Upper lobe of left lung (tissue), 4 donors: ENCODE measurements around the gene SBNO1.

Source experiments
- EP300 ChIP-seq, 4 donors: sonication (generic); formaldehyde crosslinking; IDR thresholded peaks; one replicate each; pipeline ENCODE4 v1.5.1; 2017; ENCODE audit warnings: antibody characterized with exemption in 4 of 4, control low read depth in 2 of 4
- POLR2A ChIP-seq, 4 donors: fragments of 450-650 bp; IDR thresholded peaks; one replicate each; pipeline ENCODE4 v1.5.1; 2016 to 2017; ENCODE audit warnings: antibody characterized with exemption in 4 of 4, mild to moderate bottlenecking in 2 of 4
- POLR2AphosphoS5 ChIP-seq, 2 donors: sonication (generic); formaldehyde crosslinking; IDR thresholded peaks; one replicate each; pipeline ENCODE4 v1.5.1; 2017; ENCODE audit warnings: antibody characterized with exemption in 2 of 2
- TF ChIP-seq, protein P1 (sequence below), 6 experiments: fragments of 450-650 bp in 4 of 6; fragments of 200-600 bp in 2 of 6; sonication (generic) in 2 of 6; IDR thresholded peaks; one replicate each; pipeline ENCODE4 v1.5.1; 2016 to 2019; ENCODE audit warnings: antibody characterized with exemption in 6 of 6

DNA sequence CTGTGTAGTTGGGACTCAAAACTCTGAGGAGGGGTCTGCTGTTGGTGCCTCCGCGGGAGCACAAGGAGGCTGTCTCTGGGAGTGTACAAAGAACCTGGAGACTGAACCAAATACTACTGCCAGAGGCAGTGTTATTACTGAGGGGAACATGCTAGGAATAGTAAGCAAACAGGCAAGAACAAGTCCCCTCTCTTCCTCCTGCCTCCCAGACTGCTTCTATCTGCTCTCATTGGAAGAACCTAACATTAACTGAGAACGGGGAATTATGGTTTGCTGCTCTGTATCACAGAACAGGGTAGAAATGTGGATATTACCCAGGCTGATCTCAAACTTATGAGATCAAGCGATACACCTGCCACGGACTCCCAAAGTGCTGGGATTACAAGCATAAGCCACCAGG lies 14.7 kb upstream of the SBNO1 start:
- TF ChIP-seq POLR2A (IDR thresholded peaks at IDR 0.05), result no peak
- TF ChIP-seq, protein P1, sequence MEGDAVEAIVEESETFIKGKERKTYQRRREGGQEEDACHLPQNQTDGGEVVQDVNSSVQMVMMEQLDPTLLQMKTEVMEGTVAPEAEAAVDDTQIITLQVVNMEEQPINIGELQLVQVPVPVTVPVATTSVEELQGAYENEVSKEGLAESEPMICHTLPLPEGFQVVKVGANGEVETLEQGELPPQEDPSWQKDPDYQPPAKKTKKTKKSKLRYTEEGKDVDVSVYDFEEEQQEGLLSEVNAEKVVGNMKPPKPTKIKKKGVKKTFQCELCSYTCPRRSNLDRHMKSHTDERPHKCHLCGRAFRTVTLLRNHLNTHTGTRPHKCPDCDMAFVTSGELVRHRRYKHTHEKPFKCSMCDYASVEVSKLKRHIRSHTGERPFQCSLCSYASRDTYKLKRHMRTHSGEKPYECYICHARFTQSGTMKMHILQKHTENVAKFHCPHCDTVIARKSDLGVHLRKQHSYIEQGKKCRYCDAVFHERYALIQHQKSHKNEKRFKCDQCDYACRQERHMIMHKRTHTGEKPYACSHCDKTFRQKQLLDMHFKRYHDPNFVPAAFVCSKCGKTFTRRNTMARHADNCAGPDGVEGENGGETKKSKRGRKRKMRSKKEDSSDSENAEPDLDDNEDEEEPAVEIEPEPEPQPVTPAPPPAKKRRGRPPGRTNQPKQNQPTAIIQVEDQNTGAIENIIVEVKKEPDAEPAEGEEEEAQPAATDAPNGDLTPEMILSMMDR (IDR thresholded peaks at IDR 0.05), result no peak
- TF ChIP-seq POLR2AphosphoS5 (IDR thresholded peaks at IDR 0.05), result no peak
- TF ChIP-seq EP300 (IDR thresholded peaks at IDR 0.05), result no peak
